Fibroblast of the aortic adventitia (primary cell): ENCODE data around the gene KLHL6. TPM values are rescaled to one million over a fixed set of nuclear protein-coding genes. Genes with fewer than 3 reads are reported as not detected.

Experiments used
- DNase-seq: peaks from one replicate; pipeline ENCODE4 v3.0.0-alpha.2; 2010; ENCODE audit warnings: low read depth
- H3K4me3 ChIP-seq: 2 replicates; pipeline ENCODE4 v1.5.1; 2011; ENCODE audit warnings: low read depth, mild to moderate bottlenecking, control low read depth, low read length, moderate library complexity
- total RNA-seq: library from RNA; depleted of rRNA; stranded (reverse); fragments of >200 nt; gene quantifications from 2 replicates; pipeline ENCODE4 v1.2.3, GENCODE V29; 2012; ENCODE audit warnings: low replicate concordance
- TF ChIP-seq, protein P1 (sequence below): IDR thresholded peaks from 2 replicates; pipeline ENCODE4 v1.5.1; 2011; ENCODE audit warnings: mild to moderate bottlenecking, low read length, control low read depth, inconsistent platforms; ENCODE audit not compliant: insufficient read depth

KLHL6 gene
- total RNA-seq, 1 donor = not detected

DNA sequence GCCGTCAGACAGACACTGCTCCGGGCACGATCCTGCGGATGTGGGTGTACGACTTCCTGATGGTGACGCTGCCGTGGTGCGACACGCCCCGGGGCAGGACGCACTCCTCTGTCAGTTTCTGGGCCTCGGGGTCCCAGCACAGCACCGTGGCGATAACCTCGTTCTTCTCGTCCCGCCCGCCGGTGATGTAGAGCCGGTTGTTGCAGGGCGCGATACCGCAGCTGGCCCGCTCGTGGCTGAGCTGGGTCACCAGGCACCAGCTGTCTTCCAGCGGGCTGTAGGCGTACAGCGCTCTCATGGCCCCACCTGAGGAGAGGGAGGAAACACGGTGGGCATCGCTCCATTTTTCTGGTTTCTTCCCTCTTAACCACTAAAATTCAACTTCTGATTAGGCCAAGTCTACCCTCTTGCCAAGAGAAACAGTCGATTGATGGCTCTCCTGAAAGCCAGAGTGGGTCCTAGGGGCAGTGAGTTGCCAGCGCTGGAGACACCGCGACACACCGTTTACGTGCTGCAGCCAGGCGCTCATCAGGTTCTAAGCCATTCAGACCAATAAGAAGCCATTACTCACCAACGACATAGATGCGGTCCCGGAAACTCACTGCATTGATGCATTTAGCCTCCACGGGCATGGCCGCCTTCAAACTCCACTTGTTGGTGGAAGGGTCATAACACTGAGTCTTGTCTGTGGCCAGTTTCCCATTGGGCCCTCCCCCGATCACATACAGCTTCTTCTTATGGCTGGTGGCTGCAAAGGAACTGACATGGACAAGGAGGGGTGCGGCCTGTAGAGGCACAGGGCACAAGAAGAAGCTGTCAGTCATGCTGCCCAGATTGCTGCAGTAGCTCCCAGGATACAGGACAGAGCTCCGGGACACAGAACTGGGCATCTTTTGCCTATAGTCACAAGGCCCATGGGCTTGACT lies 63.3 kb downstream of the KLHL6 start:
- no peak for DNase-seq
- TF ChIP-seq, protein P1, sequence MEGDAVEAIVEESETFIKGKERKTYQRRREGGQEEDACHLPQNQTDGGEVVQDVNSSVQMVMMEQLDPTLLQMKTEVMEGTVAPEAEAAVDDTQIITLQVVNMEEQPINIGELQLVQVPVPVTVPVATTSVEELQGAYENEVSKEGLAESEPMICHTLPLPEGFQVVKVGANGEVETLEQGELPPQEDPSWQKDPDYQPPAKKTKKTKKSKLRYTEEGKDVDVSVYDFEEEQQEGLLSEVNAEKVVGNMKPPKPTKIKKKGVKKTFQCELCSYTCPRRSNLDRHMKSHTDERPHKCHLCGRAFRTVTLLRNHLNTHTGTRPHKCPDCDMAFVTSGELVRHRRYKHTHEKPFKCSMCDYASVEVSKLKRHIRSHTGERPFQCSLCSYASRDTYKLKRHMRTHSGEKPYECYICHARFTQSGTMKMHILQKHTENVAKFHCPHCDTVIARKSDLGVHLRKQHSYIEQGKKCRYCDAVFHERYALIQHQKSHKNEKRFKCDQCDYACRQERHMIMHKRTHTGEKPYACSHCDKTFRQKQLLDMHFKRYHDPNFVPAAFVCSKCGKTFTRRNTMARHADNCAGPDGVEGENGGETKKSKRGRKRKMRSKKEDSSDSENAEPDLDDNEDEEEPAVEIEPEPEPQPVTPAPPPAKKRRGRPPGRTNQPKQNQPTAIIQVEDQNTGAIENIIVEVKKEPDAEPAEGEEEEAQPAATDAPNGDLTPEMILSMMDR = no peak
- no peak overlapping the region for H3K4me3 ChIP-seq

DNA sequence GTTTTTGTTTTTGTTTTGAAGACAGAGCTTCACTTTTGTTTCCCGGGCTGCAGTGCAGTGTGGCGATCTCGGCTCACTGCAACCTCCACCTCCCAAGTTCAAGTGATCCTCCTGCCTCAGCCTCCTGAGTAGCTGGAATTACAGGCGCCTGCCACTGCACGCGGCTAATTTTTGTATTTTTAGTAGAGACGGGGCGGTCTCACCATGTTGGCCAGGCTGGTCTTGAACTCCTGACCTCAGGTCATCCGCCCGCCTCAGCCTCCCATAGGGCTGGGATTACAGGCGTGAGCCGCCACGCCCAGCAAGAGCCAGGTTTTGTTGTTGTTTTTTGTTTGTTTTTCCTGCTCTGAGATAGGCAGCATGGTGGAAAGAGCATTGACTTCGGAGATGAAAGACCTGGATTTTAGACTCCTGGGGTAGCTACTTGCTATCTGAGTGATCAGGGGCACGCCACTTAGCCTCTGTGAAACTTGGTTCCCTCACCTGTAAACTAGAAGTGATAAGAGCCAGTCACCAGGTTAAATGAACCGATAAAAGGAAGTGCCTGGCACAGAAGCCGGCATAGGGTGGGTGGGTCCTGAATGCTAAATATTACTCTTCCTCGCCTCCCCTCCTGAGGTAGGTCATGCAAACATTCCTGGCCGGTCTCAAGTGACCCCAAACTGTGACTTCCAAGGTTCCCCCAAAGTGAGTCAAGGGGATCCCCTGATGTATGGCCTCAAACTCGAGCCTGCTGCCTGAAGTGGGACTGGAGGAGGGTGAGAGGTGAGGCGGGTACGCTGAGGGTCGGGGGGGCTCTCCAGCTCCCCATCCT lies 64.2 kb downstream of the KLHL6 start:
- TF ChIP-seq, protein P1 = no peak
- no peak for DNase-seq
- H3K4me3 ChIP-seq = no peak overlapping the region

DNA sequence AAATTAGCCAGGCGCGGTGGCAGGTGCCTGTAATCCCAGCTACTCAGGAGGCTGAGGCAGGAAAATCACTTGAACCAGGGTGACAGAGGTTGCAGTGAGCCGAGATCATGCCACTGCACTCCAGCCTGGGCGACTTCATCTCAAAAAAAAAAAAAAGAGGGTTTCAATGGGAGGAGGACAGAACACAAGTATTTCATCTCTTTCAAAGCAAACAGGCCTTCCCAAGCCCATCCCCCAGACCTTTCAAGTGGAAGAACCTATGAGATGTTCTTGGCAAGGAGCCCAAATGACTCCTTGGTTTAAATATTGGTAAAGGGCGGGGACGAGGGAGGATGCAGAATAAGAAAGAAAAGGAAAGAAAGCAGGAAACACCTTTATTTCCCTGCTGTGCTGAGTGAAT lies 64.9 kb downstream of the KLHL6 start:
- TF ChIP-seq, protein P1 = no peak
- no peak for DNase-seq
- no peak overlapping the region for H3K4me3 ChIP-seq

DNA sequence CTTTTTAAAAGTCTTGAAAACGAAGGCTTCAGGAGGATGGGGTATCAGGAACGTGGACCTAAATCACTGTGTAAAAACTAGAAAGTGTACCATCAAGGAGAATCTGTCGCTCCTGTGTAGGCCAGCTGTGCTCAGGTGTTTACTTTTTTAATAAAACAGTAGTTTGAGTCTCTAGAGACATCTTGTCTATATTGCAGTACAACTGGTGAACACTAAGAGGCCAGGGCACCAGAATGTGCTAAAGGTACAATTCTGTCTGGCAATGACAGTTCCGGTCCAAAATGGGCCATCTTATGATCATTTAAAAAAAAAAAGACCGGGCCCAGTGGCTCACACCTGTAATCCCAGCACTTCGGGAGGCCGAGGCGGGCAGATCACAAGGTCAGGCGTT lies 65.3 kb downstream of the KLHL6 start:
- TF ChIP-seq, protein P1 = no peak
- no peak overlapping the region for H3K4me3 ChIP-seq
- no peak for DNase-seq

DNA sequence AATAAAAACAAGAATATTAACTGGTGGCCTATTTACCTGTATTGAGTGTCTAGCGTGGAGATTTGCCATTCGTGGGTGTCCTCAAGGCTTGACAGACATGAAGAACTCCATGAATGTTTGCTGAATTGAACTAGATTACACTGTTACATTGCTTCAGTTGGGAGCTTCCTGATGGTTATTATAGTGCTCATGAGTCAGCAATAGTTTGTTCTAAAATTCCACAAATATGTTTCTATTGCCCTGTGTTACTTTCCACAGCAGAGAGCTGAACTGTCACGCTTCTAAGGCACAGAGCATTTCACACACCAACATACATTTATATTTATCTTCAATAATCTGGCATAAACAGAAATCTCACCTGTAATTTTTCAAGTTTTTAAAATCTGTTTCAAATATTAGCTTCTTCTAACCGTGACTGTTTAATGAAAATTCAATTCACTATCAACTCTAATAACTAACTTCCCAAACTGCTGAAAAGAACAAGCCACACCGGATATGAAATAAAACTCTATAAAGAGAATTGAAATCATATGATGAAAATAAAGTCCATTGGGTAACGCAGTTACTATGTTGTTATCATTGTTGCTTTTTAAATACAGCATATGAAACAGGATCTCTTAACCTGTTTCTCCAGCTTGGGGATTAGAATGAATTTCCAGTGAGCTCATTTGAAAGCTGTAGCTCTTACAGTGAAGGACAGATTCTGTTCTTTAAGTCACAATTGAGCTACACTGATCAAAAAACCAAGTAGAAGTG lies 65.9 kb downstream of the KLHL6 start:
- peak; percentile 21 for DNase-seq
- H3K4me3 ChIP-seq = no peak overlapping the region
- TF ChIP-seq, protein P1 = no peak

DNA sequence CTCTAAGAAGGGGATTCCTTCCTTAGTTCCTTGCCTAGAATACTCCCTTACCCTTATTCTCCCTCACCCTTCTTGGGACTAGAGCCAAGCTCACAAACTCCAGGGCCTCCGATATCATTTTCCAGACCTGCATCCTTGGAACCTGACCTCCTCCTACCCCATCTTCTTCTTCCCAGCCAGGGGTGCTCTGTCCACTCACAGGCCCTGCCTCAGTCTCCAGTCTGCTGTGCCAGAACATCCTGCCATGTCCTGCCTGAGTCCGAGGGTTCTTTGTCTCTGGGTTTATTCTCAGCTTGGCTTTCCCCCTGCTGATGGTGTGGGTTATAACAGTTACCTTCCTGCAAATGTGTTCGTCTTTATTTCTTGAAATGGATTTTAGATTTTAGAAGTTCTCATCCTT lies 67.2 kb downstream of the KLHL6 start:
- TF ChIP-seq, protein P1 = no peak
- DNase-seq = no peak
- no peak overlapping the region for H3K4me3 ChIP-seq
